ENCODE measurements around the gene WT1.

The WT1 gene

DNA sequence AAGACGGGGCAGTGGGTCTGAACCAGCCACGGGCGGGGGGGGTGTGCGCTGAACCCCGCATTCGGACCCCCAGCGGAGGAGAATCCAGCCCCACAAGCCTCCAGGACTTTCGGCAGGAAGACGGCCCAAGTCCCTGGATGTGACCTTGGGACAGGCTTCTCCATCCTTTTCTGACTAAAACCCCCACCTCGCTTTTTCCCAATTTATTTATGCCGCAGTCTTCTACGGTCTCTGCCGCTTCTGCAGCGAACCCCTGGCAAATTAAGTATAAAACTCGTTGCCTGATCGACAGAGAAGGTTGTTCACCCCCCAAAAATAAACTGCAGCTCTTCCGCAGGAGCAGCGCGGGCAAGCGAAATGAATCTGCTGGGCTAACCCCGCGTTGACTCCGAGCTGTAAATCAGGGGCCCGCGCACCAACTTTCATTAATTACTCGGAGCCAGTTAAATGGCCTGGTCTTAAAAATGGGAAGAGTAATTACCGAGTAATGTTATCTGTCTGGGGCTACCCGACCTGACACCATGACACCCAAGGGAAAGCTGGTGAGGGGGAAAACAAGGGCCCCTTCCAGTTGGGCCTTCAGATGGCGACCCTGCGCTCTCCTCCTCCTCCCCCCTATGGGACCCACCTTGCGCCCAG lies 6.6 kb downstream of the WT1 start:
- FAIRE-seq: no peak
- TF ChIP-seq, protein P1, sequence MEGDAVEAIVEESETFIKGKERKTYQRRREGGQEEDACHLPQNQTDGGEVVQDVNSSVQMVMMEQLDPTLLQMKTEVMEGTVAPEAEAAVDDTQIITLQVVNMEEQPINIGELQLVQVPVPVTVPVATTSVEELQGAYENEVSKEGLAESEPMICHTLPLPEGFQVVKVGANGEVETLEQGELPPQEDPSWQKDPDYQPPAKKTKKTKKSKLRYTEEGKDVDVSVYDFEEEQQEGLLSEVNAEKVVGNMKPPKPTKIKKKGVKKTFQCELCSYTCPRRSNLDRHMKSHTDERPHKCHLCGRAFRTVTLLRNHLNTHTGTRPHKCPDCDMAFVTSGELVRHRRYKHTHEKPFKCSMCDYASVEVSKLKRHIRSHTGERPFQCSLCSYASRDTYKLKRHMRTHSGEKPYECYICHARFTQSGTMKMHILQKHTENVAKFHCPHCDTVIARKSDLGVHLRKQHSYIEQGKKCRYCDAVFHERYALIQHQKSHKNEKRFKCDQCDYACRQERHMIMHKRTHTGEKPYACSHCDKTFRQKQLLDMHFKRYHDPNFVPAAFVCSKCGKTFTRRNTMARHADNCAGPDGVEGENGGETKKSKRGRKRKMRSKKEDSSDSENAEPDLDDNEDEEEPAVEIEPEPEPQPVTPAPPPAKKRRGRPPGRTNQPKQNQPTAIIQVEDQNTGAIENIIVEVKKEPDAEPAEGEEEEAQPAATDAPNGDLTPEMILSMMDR (IDR thresholded peaks at IDR 0.05; ENCODE audit: insufficient read depth, missing control alignments): no peak
- no peak for DNase-seq (ENCODE audit: insufficient read length, low spot score)

DNA sequence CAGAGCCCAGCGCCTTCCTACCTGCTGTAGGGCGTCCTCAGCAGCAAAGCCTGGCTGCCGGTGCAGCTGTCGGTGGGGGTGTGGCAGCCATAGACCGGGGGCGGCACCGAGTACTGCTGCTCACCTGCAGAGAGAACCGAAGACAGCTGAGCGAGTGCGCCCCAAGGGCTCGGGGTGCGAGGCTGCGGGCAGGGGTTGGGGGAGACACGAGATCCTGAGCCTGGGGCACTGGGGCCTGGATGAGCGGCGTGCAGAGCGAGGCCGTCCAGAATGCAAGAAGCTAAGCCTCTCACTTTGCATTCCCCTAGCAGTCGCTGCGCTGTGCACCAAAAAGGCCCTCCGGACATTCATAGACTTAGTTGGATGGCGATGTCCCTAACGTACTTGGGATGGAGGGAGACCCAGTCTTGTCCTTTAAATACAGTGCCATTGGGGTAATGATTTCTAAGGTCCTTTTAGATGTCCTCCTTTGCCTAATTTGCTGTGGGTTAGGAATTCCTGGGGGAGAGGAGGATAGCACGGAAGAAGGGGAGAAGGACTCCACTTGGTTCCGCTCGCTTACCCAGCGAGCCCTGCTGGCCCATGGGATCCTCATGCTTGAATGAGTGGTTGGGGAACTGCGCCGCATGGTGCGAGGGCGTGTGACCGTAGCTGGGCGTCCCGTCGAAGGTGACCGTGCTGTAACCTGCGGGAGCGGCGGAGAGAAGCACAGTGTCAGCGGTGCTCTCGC lies 7.2 kb downstream of the WT1 start:
- TF ChIP-seq, protein P1 (IDR thresholded peaks at IDR 0.05; ENCODE audit: insufficient read depth, missing control alignments): no peak
- FAIRE-seq (no peak), DNase-seq (ENCODE audit: insufficient read length, low spot score) (no peak)

DNA sequence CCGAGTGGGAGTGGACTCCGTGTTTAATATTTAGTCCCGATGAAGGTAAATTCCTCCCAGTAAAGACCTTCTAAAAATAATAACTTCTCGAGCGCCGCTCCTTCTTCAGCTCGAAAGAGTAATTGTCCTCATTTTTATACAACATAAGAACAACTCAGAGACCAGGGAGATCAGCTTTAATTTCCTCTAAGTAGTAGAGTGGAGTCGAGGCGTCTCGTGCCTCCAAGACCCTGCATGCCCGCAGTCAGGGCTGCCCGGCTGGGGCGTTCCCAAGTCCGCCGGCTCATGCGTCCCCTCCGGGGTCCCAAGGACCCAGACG lies 7.8 kb downstream of the WT1 start:
- TF ChIP-seq, protein P1 (IDR thresholded peaks at IDR 0.05; ENCODE audit: insufficient read depth, missing control alignments): no peak
- DNase-seq (ENCODE audit: insufficient read length, low spot score) (no peak), FAIRE-seq (no peak)

GRCh38 chr11:32426819-32427615 lies 8.3 kb downstream of the WT1 start:
- TF ChIP-seq, protein P1 (IDR thresholded peaks at IDR 0.05; ENCODE audit: insufficient read depth, missing control alignments): no peak
- FAIRE-seq (no peak), DNase-seq (ENCODE audit: insufficient read length, low spot score) (no peak)

GRCh38 chr11:32426192-32426591 lies 9.1 kb downstream of the WT1 start:
- TF ChIP-seq, protein P1 (IDR thresholded peaks at IDR 0.05; ENCODE audit: insufficient read depth, missing control alignments): no peak
- no peak for DNase-seq (ENCODE audit: insufficient read length, low spot score)
- FAIRE-seq: no peak

- FAIRE-seq: no peak
Observed at GRCh38 chr11:32425761-32426160, 9.6 kb downstream of the WT1 start.

More at GRCh38 chr11:32425761-32426160, 9.6 kb downstream of the WT1 start:
- TF ChIP-seq, protein P1 (IDR thresholded peaks at IDR 0.05; ENCODE audit: insufficient read depth, missing control alignments): no peak
- no peak for DNase-seq (ENCODE audit: insufficient read length, low spot score)
